ENCODE results near the gene L3MBTL1. TPM values are rescaled to one million over a fixed set of nuclear protein-coding genes. Genes with fewer than 3 reads are reported as not detected.

Gene L3MBTL1
- total and polyA plus RNA-seq, 5 donors, result 4.4 to 6.1 (median 6.1) TPM

GRCh38 chr20:43508106-43508505 is 609 bp downstream of the L3MBTL1 start:
- Histone ChIP-seq H3K27me3 (ENCODE audit: control insufficient read depth, insufficient read depth) (no peaks in the 10 kb centered on the region), H3K4me1 (ENCODE audit: control insufficient read depth, insufficient read depth, low read length) (no peaks in the 10 kb centered on the region), H3K4me3 (ENCODE audit: low read length) (peak overlapping the region; percentile 74), H3K27ac (ENCODE audit: low read length) (no peak overlapping the region), H3K9me3 (ENCODE audit: control insufficient read depth, low read length) (no peaks in the 10 kb centered on the region)
- 10% methylated on average over 22 of the region's 22 CpGs for WGBS
- peak in 1 of 2 donors; percentile 34 for ATAC-seq
- DNase-seq, result peak in 2 of 3 donors; percentile 18 to 55
- intact Hi-C loops (cut with DNase I), result no loop called here

- 75% methylated on average over 11 of the region's 11 CpGs for WGBS
- Histone ChIP-seq H3K4me3 (ENCODE audit: low read length) (no peak overlapping the region), H3K4me1 (ENCODE audit: control insufficient read depth, insufficient read depth, low read length) (peaks cover 2% of the 10 kb centered on the region), H3K27ac (ENCODE audit: low read length) (no peak overlapping the region), H3K9me3 (ENCODE audit: control insufficient read depth, low read length) (no peaks in the 10 kb centered on the region), H3K27me3 (ENCODE audit: control insufficient read depth, insufficient read depth) (no peaks in the 10 kb centered on the region)
- no peak for ATAC-seq
- DNase-seq, result no peak
- intact Hi-C loops (cut with DNase I), result no loop called here
Measured at GRCh38 chr20:43508604-43509040, 1.1 kb downstream of the L3MBTL1 start.

- DNase-seq (no peak), ATAC-seq (no peak)
- Histone ChIP-seq H3K27me3 (ENCODE audit: control insufficient read depth, insufficient read depth) (no peaks in the 10 kb centered on the region), H3K4me1 (ENCODE audit: control insufficient read depth, insufficient read depth, low read length) (peaks cover 2% of the 10 kb centered on the region), H3K27ac (ENCODE audit: low read length) (no peak overlapping the region), H3K4me3 (ENCODE audit: low read length) (no peak overlapping the region), H3K9me3 (ENCODE audit: control insufficient read depth, low read length) (no peaks in the 10 kb centered on the region)
- intact Hi-C loops (cut with DNase I), result no loop called here
- WGBS, result 87% methylated on average over 1 of the region's 1 CpG
Measured at GRCh38 chr20:43511879-43512278, 4.4 kb downstream of the L3MBTL1 start.

- DNase-seq (no peak), ATAC-seq (no peak)
- 68% methylated on average over 10 of the region's 10 CpGs for WGBS
- H3K4me3 ChIP-seq (ENCODE audit: low read length), result peak overlapping the region; percentile 30
- no peaks in the 10 kb centered on the region for H3K27me3 ChIP-seq (ENCODE audit: control insufficient read depth, insufficient read depth)
- H3K27ac ChIP-seq (ENCODE audit: low read length), result no peak overlapping the region
- H3K9me3 ChIP-seq (ENCODE audit: control insufficient read depth, low read length), result no peaks in the 10 kb centered on the region
- intact Hi-C loops (cut with DNase I), result no loop called here
- H3K4me1 ChIP-seq (ENCODE audit: control insufficient read depth, insufficient read depth, low read length), result peaks cover 2% of the 10 kb centered on the region
Measured at GRCh38 chr20:43513372-43513930, 6.0 kb downstream of the L3MBTL1 start.

GRCh38 chr20:43513931-43514647 is 6.6 kb downstream of the L3MBTL1 start:
- Histone ChIP-seq H3K27ac (ENCODE audit: low read length) (peak overlapping the region; percentile 16), H3K4me1 (ENCODE audit: control insufficient read depth, insufficient read depth, low read length) (peaks cover 2% of the 10 kb centered on the region), H3K4me3 (ENCODE audit: low read length) (peak overlapping the region; percentile 55), H3K9me3 (ENCODE audit: control insufficient read depth, low read length) (no peaks in the 10 kb centered on the region), H3K27me3 (ENCODE audit: control insufficient read depth, insufficient read depth) (no peaks in the 10 kb centered on the region)
- ATAC-seq, result peak; percentile 96 to 97
- WGBS, result 49% methylated on average over 39 of the region's 39 CpGs
- DNase-seq, result peak; percentile 98
- intact Hi-C loops (cut with DNase I), result no loop called here

GRCh38 chr20:43514648-43514999 is 7.1 kb downstream of the L3MBTL1 start:
- intact Hi-C loops (cut with DNase I), result no loop called here
- 46% methylated on average over 27 of the region's 27 CpGs for WGBS
- peak; percentile 57 to 85 (median 83) for DNase-seq
- ATAC-seq, result peak; percentile 38 to 45
- Histone ChIP-seq H3K27me3 (ENCODE audit: control insufficient read depth, insufficient read depth) (no peaks in the 10 kb centered on the region), H3K9me3 (ENCODE audit: control insufficient read depth, low read length) (no peaks in the 10 kb centered on the region), H3K27ac (ENCODE audit: low read length) (peak overlapping the region; percentile 16), H3K4me3 (ENCODE audit: low read length) (peak overlapping the region; percentile 55), H3K4me1 (ENCODE audit: control insufficient read depth, insufficient read depth, low read length) (peaks cover 2% of the 10 kb centered on the region)

- H3K4me1 ChIP-seq (ENCODE audit: control insufficient read depth, insufficient read depth, low read length), result peaks cover 2% of the 10 kb centered on the region
- H3K27ac ChIP-seq (ENCODE audit: low read length), result no peak overlapping the region
- DNase-seq (no peak), ATAC-seq (no peak)
- intact Hi-C loops (cut with DNase I), result no loop called here
- H3K9me3 ChIP-seq (ENCODE audit: control insufficient read depth, low read length), result no peaks in the 10 kb centered on the region
- no peaks in the 10 kb centered on the region for H3K27me3 ChIP-seq (ENCODE audit: control insufficient read depth, insufficient read depth)
- no peak overlapping the region for H3K4me3 ChIP-seq (ENCODE audit: low read length)
- 65% methylated on average over 2 of the region's 2 CpGs for WGBS
Measured at GRCh38 chr20:43515628-43516027, 8.1 kb downstream of the L3MBTL1 start.

GRCh38 chr20:43516251-43516824 is 8.8 kb downstream of the L3MBTL1 start:
- WGBS, result 97% methylated on average over 1 of the region's 1 CpG
- no peak for DNase-seq
- H3K27ac ChIP-seq (ENCODE audit: low read length), result no peak overlapping the region
- intact Hi-C loops (cut with DNase I), result no loop called here
- ATAC-seq, result no peak
- peaks cover 2% of the 10 kb centered on the region for H3K4me1 ChIP-seq (ENCODE audit: control insufficient read depth, insufficient read depth, low read length)
- H3K4me3 ChIP-seq (ENCODE audit: low read length), result no peak overlapping the region
- H3K27me3 ChIP-seq (ENCODE audit: control insufficient read depth, insufficient read depth), result no peaks in the 10 kb centered on the region
- no peaks in the 10 kb centered on the region for H3K9me3 ChIP-seq (ENCODE audit: control insufficient read depth, low read length)

- Histone ChIP-seq H3K27ac (ENCODE audit: low read length) (no peak overlapping the region), H3K27me3 (ENCODE audit: control insufficient read depth, insufficient read depth) (no peaks in the 10 kb centered on the region), H3K9me3 (ENCODE audit: control insufficient read depth, low read length) (no peaks in the 10 kb centered on the region), H3K4me3 (ENCODE audit: low read length) (no peak overlapping the region), H3K4me1 (ENCODE audit: control insufficient read depth, insufficient read depth, low read length) (no peaks in the 10 kb centered on the region)
- no peak for DNase-seq
- WGBS, result 99% methylated on average over 1 of the region's 1 CpG
- no peak for ATAC-seq
- intact Hi-C loops (cut with DNase I), result no loop called here
Measured at GRCh38 chr20:43520074-43520630, 12.7 kb downstream of the L3MBTL1 start.

- DNase-seq (no peak), ATAC-seq (no peak)
- intact Hi-C loops (cut with DNase I), result no loop called here
- Histone ChIP-seq H3K4me3 (ENCODE audit: low read length) (no peak overlapping the region), H3K27me3 (ENCODE audit: control insufficient read depth, insufficient read depth) (no peaks in the 10 kb centered on the region), H3K9me3 (ENCODE audit: control insufficient read depth, low read length) (no peaks in the 10 kb centered on the region), H3K4me1 (ENCODE audit: control insufficient read depth, insufficient read depth, low read length) (no peaks in the 10 kb centered on the region), H3K27ac (ENCODE audit: low read length) (no peak overlapping the region)
- 75% methylated on average over 5 of the region's 5 CpGs for WGBS
Measured at GRCh38 chr20:43525021-43525420, 17.5 kb downstream of the L3MBTL1 start.

- Histone ChIP-seq H3K4me3 (ENCODE audit: low read length) (no peak overlapping the region), H3K9me3 (ENCODE audit: control insufficient read depth, low read length) (no peaks in the 10 kb centered on the region), H3K4me1 (ENCODE audit: control insufficient read depth, insufficient read depth, low read length) (no peaks in the 10 kb centered on the region), H3K27me3 (ENCODE audit: control insufficient read depth, insufficient read depth) (no peaks in the 10 kb centered on the region), H3K27ac (ENCODE audit: low read length) (no peak overlapping the region)
- DNase-seq (no peak), ATAC-seq (no peak)
- intact Hi-C loops (cut with DNase I), result no loop called here
- 83% methylated on average over 8 of the region's 8 CpGs for WGBS
Measured at GRCh38 chr20:43528258-43528875, 20.9 kb downstream of the L3MBTL1 start.

All from right cardiac atrium (tissue), 5 donors.